HL-60 (cell line): ENCODE data around the gene GNB2.
A peak's percentile ranks its signal among the peaks of the same experiment; 100 is the strongest.

Source experiments
- DNase-seq, 2 experiments: peaks; one replicate each; pipeline ENCODE4 v3.0.0-alpha.2; 2010 to 2020; ENCODE audit warnings: low read depth in 1 of 2, low spot score in 1 of 2
- H3K27ac ChIP-seq: fragments of 250-450 bp; sonication (Bioruptor Pico); replicated peaks from 2 replicates; pipeline ENCODE4 v1.5.1; 2020; ENCODE audit warnings: mild to moderate bottlenecking, moderate library complexity
- H3K27me3 ChIP-seq: fragments of 250-450 bp; sonication (Bioruptor Pico); 2 replicates; pipeline ENCODE4 v1.5.1; 2021; ENCODE audit warnings: mild to moderate bottlenecking, moderate library complexity; ENCODE audit not compliant: insufficient read depth, poor library complexity, severe bottlenecking
- H3K4me3 ChIP-seq: replicated peaks from 2 replicates; pipeline ENCODE4 v1.5.1; 2011; ENCODE audit warnings: mild to moderate bottlenecking, control low read depth, low read length; ENCODE audit not compliant: insufficient read depth
- GABPA ChIP-seq: IDR thresholded peaks from 2 replicates; pipeline ENCODE4 v1.6.1; 2012; ENCODE audit warnings: low read depth
- POLR2AphosphoS5 ChIP-seq: IDR thresholded peaks from 2 replicates; pipeline ENCODE4 v1.6.1; 2012; ENCODE audit warnings: low read depth
- REST ChIP-seq: IDR thresholded peaks from 2 replicates; pipeline ENCODE4 v1.6.1; 2012; ENCODE audit warnings: low read depth; ENCODE audit not compliant: insufficient replicate concordance
- SPI1 ChIP-seq: IDR thresholded peaks from 2 replicates; pipeline ENCODE4 v1.6.1; 2012; ENCODE audit warnings: low read depth, mild to moderate bottlenecking, borderline replicate concordance
- TF ChIP-seq, protein P1 (sequence below): IDR thresholded peaks from one replicate; pipeline ENCODE4 v1.5.1; 2011; ENCODE audit warnings: low read length, control low read depth, inconsistent platforms; ENCODE audit not compliant: insufficient read depth

GNB2 gene

DNA sequence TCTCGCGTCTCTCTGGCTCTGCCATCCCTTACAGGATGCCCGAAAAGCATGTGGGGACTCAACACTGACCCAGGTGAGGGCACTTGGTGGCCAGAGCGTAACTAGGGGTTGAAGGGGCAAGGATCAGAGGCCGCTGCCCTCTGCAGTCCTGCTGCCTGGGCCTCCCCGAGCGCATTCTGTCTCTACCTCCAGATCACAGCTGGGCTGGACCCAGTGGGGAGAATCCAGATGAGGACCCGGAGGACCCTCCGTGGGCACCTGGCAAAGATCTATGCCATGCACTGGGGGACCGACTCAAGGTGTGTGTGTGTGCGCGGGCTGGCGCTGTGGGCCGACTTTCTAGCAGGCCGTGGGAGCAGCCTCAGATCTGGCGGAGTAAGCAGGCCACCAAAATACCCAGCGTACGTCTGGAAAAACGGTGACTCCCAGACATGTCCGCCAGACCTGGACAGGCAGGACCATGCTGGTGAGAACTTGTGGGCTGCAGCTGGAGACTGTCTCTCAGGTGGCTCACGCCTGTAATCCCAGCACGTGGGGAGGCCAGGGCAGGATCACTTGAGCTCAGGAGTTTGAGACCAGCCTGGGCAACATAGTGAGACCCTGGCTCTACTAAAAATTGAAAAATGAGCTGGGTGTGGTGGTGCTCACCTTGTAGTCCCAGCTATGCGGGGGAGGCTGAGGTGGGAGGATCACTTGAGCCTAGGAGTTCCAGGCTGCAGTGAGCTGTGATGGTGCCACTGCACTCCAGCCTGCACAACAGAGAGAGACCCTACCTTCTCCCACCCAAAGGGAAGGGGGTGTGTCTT is 3.2 kb downstream of the GNB2 start:
- Histone ChIP-seq H3K27me3 (no peaks in the 10 kb centered on the region), H3K27ac (no peak overlapping the region), H3K4me3 (no peak overlapping the region)
- no peak for DNase-seq
- TF ChIP-seq, protein P1, sequence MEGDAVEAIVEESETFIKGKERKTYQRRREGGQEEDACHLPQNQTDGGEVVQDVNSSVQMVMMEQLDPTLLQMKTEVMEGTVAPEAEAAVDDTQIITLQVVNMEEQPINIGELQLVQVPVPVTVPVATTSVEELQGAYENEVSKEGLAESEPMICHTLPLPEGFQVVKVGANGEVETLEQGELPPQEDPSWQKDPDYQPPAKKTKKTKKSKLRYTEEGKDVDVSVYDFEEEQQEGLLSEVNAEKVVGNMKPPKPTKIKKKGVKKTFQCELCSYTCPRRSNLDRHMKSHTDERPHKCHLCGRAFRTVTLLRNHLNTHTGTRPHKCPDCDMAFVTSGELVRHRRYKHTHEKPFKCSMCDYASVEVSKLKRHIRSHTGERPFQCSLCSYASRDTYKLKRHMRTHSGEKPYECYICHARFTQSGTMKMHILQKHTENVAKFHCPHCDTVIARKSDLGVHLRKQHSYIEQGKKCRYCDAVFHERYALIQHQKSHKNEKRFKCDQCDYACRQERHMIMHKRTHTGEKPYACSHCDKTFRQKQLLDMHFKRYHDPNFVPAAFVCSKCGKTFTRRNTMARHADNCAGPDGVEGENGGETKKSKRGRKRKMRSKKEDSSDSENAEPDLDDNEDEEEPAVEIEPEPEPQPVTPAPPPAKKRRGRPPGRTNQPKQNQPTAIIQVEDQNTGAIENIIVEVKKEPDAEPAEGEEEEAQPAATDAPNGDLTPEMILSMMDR = no peak
- no peak for TF ChIP-seq REST

DNA sequence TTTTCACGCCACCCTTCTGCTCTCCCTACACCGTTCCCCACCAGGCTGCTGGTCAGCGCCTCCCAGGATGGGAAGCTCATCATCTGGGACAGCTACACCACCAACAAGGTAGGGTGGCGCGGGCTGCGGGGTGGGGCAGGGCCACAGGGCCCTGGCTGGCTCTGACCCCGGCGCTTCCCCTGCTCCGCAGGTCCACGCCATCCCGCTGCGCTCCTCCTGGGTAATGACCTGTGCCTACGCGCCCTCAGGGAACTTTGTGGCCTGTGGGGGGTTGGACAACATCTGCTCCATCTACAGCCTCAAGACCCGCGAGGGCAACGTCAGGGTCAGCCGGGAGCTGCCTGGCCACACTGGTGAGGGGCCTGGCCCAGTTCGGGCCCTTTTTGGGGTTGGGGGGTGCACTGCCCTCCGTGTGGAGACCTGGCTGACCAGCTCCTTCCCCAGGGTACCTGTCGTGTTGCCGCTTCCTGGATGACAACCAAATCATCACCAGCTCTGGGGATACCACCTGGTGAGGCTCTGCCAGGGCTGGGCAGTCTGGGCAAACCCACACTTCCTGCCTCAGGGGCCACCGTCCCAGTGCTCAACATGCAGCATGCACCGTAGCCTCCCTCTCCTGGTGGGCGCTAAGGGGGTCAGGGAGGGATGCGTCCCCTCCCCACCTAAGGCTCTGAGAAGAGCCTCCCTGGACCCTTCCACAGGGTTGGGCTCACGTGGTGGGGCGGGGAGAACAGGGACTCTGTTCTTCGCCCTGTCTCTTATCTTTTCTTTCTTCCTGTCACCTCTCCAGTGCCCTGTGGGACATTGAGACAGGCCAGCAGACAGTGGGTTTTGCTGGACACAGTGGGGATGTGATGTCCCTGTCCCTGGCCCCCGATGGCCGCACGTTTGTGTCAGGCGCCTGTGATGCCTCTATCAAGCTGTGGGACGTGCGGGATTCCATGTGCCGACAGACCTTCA is 4.0 kb downstream of the GNB2 start:
- Histone ChIP-seq H3K4me3 (no peak overlapping the region), H3K27me3 (no peaks in the 10 kb centered on the region)

DNA sequence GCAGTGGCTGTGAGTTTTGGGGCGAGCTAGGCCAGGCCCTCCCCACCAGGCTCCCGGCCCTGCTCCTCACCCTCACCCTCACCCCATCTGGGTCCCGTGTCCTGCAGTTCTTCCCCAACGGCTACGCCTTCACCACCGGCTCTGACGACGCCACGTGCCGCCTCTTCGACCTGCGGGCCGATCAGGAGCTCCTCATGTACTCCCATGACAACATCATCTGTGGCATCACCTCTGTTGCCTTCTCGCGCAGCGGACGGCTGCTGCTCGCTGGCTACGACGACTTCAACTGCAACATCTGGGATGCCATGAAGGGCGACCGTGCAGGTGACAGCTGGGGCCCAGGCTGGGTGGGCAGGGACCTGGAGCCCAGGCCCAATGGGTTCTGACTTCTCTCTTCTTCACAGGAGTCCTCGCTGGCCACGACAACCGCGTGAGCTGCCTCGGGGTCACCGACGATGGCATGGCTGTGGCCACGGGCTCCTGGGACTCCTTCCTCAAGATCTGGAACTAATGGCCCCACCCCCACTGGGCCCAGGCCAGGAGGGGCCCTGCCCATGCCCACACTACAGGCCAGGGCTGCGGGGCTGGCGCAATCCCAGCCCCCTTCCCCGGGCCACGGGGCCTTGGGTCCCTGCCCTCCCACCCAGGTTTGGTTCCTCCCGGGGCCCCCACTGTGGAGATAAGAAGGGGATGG is 4.9 kb downstream of the GNB2 start:
- H3K4me3 ChIP-seq = no peak overlapping the region
- DNase-seq = no peak
- no peak for TF ChIP-seq POLR2AphosphoS5
- no peak for TF ChIP-seq REST
- TF ChIP-seq GABPA = no peak
- no peak for TF ChIP-seq SPI1
- TF ChIP-seq, protein P1 = no peak
- no peaks in the 10 kb centered on the region for H3K27me3 ChIP-seq
- H3K27ac ChIP-seq = no peak overlapping the region

More for the DNA sequence above, 4.0 kb downstream of the GNB2 start:
- DNase-seq = no peak
- 0 out of 2 replicates have a peak, but pooled peaks have one; percentile 15 for TF ChIP-seq POLR2AphosphoS5
- TF ChIP-seq GABPA = no peak
- H3K27ac ChIP-seq = no peak overlapping the region
